Mononuclear cell (primary cell): ENCODE results near the gene RPS27. TPM values are rescaled to one million over a fixed set of nuclear protein-coding genes. Genes with fewer than 3 reads are reported as not detected.
"Not testable (repeated sequence)": the region's sequence is repeated elsewhere in the genome, so short reads cannot be mapped to it uniquely, and the experiment has no call there.

ENCODE experiments used
- H3K27me3 ChIP-seq: 2 replicates; pipeline ENCODE4 v1.6.0; 2011; ENCODE audit warnings: low read length, control low read depth; ENCODE audit not compliant: insufficient read depth
- H3K4me1 ChIP-seq: 2 replicates; pipeline ENCODE4 v1.5.1; 2011; ENCODE audit warnings: mild to moderate bottlenecking, low read length, control low read depth; ENCODE audit not compliant: insufficient read depth
- H3K4me3 ChIP-seq: 2 replicates; pipeline ENCODE4 v1.5.1; 2011; ENCODE audit warnings: mild to moderate bottlenecking, low read length, moderate library complexity
- H3K9me3 ChIP-seq: 2 replicates; pipeline ENCODE4 v1.5.1; 2011; ENCODE audit warnings: low read depth, mild to moderate bottlenecking, control low read depth, low read length
- total RNA-seq: library from RNA; depleted of rRNA; stranded (reverse); fragments of >200 nt; gene quantifications from one replicate; pipeline ENCODE4 v1.2.3, GENCODE V29; 2012

Gene RPS27
- total RNA-seq, 1 donor, result 8,524 TPM

DNA sequence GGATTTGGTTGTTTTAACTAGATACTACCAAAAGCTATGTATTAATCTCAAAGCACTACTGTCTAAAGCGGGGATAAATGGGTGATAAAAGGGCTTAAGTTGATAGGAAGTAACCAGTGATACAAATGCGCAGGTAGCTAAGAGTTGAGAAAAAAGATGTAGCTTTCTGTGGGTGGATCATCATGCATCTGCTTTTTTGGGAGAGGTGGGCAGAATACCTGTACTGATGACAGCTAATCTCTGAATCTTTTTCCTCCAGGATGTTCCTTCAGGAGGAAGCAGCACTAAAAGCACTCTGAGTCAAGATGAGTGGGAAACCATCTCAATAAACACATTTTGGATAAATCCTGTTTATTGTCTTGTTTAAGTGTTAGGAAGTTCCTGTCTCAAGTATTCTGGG is 1.2 kb downstream of the RPS27 start:
- H3K9me3 ChIP-seq, result no peaks in the 10 kb centered on the region
- H3K4me1 ChIP-seq, result peaks cover 40% of the 10 kb centered on the region
- peak overlapping the region; percentile 97 for H3K4me3 ChIP-seq
- H3K27me3 ChIP-seq, result no peaks in the 10 kb centered on the region

GRCh38 chr1:153995202-153995601 is 4.6 kb downstream of the RPS27 start:
- Histone ChIP-seq H3K9me3 (no peaks in the 10 kb centered on the region), H3K4me1 (peaks cover 30% of the 10 kb centered on the region), H3K27me3 (no peaks in the 10 kb centered on the region), H3K4me3 (no peak overlapping the region)

GRCh38 chr1:153995640-153996039 is 5.1 kb downstream of the RPS27 start:
- no peaks in the 10 kb centered on the region for H3K9me3 ChIP-seq
- H3K4me1 ChIP-seq, result peaks cover 29% of the 10 kb centered on the region
- H3K4me3 ChIP-seq, result no peak overlapping the region
- H3K27me3 ChIP-seq, result no peaks in the 10 kb centered on the region

DNA sequence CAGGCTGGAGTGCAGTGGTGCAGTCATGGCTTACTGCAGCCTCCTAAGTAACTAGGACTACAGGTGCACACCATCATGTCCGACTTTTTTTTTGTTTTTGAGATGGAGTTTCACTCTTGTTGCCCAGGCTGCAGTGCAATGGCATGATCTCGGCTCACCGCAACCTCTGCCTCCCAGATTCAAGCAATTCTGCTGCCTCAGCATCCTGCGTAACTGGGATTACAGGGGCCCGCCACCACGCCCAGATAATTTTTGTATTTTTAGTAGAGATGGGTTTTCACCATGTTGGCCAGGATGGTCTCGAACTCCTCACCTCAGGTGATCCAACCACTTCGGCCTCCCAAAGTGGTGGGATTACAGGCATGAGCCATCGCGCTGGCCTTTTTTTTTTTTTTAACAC is 6.3 kb downstream of the RPS27 start:
- not testable (repeated sequence) for H3K9me3 ChIP-seq, H3K27me3 ChIP-seq, H3K4me3 ChIP-seq
- H3K4me1 ChIP-seq, result peaks cover 21% of the 10 kb centered on the region

DNA sequence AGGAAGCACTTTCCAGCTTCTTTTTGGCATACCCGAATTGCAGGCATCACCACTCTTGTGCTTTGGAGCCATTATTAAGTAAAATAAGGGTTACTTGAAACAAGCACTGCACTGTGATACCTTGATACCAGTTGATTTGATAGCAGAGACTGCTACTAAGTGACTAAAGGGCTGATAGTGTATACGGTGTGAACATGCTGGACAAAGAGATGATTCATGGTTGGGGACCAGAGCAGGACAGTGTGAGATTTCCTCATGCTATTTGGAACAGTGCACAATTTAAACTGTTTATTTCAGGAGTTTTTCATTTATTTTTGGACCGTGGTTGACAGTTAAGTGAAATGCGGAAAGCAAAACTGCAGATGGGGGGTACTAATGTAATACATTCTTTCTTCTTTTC is 9.9 kb downstream of the RPS27 start:
- no peaks in the 10 kb centered on the region for H3K4me1 ChIP-seq
- no peak overlapping the region for H3K4me3 ChIP-seq
- no peaks in the 10 kb centered on the region for H3K9me3 ChIP-seq
- H3K27me3 ChIP-seq, result no peaks in the 10 kb centered on the region

DNA sequence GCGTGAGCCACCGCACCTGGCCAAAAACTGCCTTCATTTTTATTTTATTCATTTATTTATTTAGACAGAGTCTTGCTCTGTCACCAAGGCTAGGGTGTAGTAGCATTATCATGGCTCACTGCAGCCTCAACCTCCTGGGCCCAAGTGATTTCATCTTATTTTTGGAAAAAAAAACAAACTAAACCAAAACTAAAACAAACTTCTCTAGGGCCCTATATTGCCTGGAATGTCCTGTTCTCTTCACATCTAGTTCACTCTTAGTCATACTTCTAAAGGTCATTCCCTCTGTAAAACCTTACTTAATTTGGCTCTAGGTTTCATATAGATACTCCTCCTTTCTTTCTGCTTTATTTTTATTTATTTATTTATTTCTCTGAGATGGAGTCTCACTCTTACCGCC is 15.6 kb downstream of the RPS27 start:
- Histone ChIP-seq H3K4me1 (no peaks in the 10 kb centered on the region), H3K9me3 (no peaks in the 10 kb centered on the region), H3K27me3 (no peaks in the 10 kb centered on the region), H3K4me3 (no peak overlapping the region)

DNA sequence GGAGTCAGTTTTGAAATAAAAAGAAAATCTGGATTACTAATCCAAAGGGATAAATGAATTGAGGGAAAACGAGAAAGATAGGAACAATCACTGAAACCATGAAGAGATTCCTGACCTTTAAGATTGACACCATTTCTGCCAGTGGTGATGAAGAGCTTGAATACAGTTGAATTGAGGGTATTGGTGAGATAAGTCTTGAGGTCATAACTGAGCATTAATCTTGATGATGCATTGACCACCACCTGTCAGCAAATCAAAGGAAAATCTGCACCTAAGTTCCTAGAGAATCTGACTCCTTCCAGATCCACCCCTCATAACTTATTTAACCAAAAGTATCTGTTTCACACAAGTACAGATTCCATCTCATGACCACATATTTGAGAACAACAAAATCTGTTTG is 21.6 kb downstream of the RPS27 start:
- no peaks in the 10 kb centered on the region for H3K4me1 ChIP-seq
- no peaks in the 10 kb centered on the region for H3K27me3 ChIP-seq
- H3K9me3 ChIP-seq, result no peaks in the 10 kb centered on the region
- no peak overlapping the region for H3K4me3 ChIP-seq

DNA sequence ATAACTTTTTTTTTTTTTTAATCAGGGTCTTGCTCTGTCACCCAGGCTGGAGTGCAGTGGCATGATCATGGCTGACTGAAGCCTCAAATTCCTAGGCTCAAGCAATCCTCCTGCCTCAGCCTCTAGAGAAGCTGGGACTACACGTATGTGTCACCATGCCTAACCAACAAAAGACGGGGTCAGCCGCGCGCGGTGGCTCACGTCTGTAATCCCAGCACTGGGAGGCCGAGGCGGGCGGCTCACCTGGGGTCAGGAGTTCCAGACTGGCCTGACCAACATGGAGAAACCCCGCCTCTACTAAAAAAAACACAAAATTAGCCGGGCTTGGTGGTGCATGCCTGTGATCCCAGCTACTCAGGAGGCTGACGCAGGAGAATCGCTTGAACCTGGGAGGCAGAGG is 22.0 kb downstream of the RPS27 start:
- H3K4me3 ChIP-seq, H3K4me1 ChIP-seq: not testable (repeated sequence)

GRCh38 chr1:154014154-154014907 is 23.8 kb downstream of the RPS27 start:
- H3K9me3 ChIP-seq, result no peaks in the 10 kb centered on the region
- no peaks in the 10 kb centered on the region for H3K27me3 ChIP-seq
- H3K4me1 ChIP-seq, result no peaks in the 10 kb centered on the region
- H3K4me3 ChIP-seq, result no peak overlapping the region

More for the DNA sequence above, 22.0 kb downstream of the RPS27 start:
- not testable (repeated sequence) for H3K9me3 ChIP-seq, H3K27me3 ChIP-seq

DNA sequence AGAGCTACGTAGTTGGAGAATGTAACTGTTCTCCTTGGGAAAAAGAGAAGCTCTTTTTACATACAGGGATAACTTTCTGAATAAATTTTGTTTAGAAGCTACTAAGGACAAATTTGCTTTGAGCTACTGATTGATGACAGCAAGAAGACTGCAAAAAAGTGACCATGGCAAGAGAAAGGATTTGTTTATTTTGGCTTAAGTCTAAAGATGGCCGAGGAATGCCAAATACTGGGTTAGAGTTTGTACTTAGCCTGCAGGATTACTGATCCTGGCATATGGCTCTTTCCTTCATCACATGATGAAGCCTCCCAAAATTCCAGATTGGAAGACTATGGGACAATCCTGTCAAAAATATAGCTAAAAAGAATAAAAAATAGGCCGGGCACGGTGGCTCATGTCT is 28.7 kb downstream of the RPS27 start:
- no peaks in the 10 kb centered on the region for H3K27me3 ChIP-seq
- no peaks in the 10 kb centered on the region for H3K4me1 ChIP-seq
- no peak overlapping the region for H3K4me3 ChIP-seq
- no peaks in the 10 kb centered on the region for H3K9me3 ChIP-seq

DNA sequence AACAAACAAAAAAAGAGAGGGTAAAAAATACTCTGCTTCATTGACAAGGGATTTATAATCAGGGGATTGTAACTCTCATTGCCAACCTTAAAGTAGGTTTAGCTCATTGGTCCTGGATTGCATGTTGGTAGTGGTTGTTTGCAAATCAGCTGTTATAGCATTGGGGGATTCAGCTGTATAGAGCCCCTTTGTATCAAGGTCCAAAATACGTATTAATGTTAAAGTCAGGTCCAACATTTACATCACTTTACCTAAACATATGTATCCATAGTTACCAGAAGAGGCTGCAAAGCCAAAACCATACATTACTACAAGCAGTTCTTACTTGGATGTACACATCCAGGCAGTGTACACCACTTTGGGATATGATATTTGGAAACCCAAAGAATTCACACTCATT is 29.4 kb downstream of the RPS27 start:
- no peak overlapping the region for H3K4me3 ChIP-seq
- no peaks in the 10 kb centered on the region for H3K27me3 ChIP-seq
- no peaks in the 10 kb centered on the region for H3K9me3 ChIP-seq
- no peaks in the 10 kb centered on the region for H3K4me1 ChIP-seq

DNA sequence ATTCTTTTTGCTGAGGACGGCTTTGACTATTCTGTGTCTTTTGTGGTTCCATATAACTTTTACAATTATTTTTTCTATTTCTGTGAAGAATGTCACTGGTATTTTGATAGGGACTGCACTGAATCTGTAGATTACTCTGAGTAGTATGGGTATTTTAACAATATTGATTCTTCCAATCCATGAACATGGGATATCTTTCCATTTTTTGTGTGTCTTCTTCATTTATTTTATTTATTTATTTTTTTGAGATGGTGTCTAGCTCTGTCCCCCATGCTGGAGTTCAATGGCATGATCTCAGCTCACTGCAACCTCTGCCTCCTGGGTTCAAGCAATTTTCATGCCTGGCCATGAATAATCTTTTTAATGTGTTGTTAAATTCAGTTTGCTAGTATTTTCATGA is 43.1 kb downstream of the RPS27 start:
- not testable (repeated sequence) for H3K9me3 ChIP-seq, H3K4me1 ChIP-seq, H3K27me3 ChIP-seq, H3K4me3 ChIP-seq

Other genes starting within 250 kb of the RPS27 start
- 7.5 TPM for gene SLC27A3, start 215.4 kb upstream of the RPS27 start, total RNA-seq
- gene GATAD2B, start 67.8 kb upstream of the RPS27 start, total RNA-seq, result 15.5 TPM
- gene DENND4B, start 44.0 kb upstream of the RPS27 start, total RNA-seq, result 37.3 TPM
- gene CRTC2, start 32.1 kb upstream of the RPS27 start, total RNA-seq, result 31.2 TPM
- 15.8 TPM for gene SLC39A1, start 27.2 kb upstream of the RPS27 start, total RNA-seq
- 2.4 TPM for gene CREB3L4, start 22.9 kb upstream of the RPS27 start, total RNA-seq
- 160 TPM for gene JTB, start 13.1 kb upstream of the RPS27 start, total RNA-seq
- gene RAB13, start 4.4 kb upstream of the RPS27 start, total RNA-seq, result 1.2 TPM
- under 0.01 TPM for gene NUP210L, start 164.3 kb downstream of the RPS27 start, total RNA-seq
- 973 TPM for gene TPM3, start 201.3 kb downstream of the RPS27 start, total RNA-seq
- not detected for gene CFAP141, start 215.6 kb downstream of the RPS27 start, total RNA-seq
- gene UBAP2L, start 230.2 kb downstream of the RPS27 start, total RNA-seq, result 109 TPM